HG02870 (cell line): ENCODE data around the gene MROH7.

ENCODE experiments used
- ATAC-seq: cut with Tn5 transposase; IDR thresholded peaks from one replicate; pipeline ENCODE4 v1.9.1; 2021; ENCODE audit warnings: mild to moderate bottlenecking, moderate library complexity; ENCODE audit not compliant: unreplicated experiment

MROH7 gene

GRCh38 chr1:54694771-54695170 lies 53.2 kb downstream of the MROH7 start:
- ATAC-seq = no peak

DNA sequence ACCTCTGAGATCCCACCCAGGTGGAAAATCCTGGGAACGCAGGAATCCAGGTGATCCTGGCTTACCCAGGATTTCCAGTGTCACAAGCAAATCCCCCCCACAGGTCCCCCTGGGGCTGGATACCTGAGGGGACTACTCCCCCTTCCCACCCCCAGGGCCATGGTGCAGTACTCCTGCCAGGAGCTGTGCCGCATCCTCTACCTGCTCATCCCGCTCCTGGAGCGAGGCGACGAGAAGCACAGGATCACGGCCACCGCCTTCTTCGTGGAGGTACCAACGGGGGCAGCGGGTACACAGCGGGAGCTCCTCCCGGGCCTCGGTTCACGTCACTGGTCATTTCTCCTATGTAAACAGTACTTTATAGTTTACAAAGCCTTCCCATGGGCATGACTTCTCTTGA lies 53.6 kb downstream of the MROH7 start:
- no peak for ATAC-seq

DNA sequence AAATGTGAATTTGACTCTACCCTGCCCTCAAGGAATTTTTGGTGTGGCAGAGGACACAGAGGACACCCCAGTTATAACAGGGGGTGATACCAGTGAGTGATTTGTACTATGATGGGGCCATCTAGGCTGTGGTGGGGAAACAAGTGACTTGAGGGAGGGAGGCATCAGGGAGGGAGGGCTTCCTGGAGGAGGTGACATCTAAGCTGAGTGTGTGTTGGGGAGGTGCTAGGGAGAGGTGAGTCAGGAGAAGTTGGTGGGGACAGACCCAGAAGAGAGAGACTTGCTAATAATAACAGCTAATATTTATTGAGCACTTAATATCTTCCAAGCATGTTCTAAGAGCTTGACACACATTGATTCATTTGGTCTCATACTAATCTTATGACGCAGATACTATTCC lies 54.2 kb downstream of the MROH7 start:
- no peak for ATAC-seq

DNA sequence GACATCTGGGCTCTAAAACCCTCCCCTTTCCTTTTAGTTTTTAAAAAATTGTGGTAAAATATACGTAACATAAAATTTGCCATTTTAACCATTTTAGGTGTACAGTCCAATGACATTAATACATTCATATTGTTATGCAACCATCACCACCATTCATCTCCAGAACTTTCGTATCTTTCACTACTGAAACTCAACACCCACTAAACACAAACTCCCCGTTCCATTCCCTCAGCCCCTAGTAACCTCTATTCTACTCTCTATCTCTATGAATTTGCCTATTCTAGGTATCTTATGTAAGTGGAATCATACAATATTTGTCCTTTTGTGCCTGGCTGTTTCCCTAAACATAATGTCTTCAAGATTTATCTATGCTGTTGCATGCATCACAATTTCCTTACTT lies 54.7 kb downstream of the MROH7 start:
- ATAC-seq = no peak

- no peak for ATAC-seq
Observed at GRCh38 chr1:54697896-54698295, 56.3 kb downstream of the MROH7 start.

DNA sequence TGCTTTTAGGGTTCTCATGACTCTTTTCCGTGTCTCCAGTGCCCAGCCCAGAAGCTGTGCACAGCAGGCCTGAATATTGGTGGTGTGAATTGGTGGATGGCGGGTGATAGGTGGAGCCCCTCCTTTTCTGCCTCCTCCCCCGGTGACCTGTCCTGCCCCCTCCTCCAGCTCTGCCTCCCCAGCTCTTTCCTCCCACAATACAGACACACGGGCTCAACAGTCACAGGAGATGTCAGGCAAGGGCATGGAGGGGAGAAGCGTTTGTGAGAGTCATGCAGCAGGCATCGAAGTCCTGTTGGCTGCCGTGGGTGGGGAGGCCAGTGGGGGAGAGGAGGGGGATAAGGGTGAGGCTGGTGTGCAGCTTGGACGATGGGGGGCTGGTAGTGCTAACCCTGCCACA lies 56.8 kb downstream of the MROH7 start:
- ATAC-seq = no peak

GRCh38 chr1:54699936-54700525 lies 58.4 kb downstream of the MROH7 start:
- no peak for ATAC-seq

DNA sequence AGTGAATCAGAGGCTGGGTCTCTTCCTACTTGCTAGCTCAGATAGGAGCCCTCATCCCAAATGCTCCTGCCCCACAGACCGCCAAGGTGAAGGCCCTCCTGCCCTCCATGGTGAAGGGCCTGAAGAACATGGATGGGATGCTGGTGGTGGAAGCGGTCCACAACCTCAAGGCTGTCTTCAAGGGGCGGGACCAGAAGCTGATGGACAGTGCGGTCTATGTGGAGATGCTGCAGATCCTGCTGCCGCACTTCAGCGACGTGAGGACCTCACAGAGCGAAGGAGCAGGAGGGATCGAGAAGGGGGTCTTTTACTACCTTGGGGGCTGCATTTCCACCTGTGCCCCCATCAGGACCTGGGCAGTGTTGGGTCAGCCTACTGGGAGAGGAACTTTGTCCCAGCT lies 59.5 kb downstream of the MROH7 start:
- ATAC-seq = no peak

- no peak for ATAC-seq
Observed at GRCh38 chr1:54701996-54702395, 60.4 kb downstream of the MROH7 start.

GRCh38 chr1:54703471-54703870 lies 61.9 kb downstream of the MROH7 start:
- ATAC-seq = no peak

- ATAC-seq = no peak
Observed at GRCh38 chr1:54705153-54705552, 63.6 kb downstream of the MROH7 start.

DNA sequence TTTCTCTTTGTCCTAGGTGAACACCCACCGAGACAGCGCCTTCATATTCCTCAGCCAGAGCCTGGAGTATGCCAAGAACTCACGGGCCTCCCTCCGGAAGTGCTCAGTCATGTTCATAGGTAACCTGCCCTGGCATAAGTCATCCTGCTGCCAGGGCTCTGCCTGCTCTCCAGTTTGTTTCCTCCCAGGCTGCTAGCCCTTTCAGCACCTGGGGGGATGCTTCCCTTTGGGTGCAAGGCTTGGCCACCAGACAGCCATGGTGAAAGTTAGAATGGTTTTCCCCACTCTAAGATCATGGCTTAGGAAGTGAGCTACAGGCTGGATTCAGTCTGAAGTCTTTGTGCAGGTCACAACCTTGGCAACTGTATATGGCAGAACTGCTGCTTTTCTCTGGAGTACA lies 64.8 kb downstream of the MROH7 start:
- ATAC-seq = no peak

- ATAC-seq = no peak
Observed at GRCh38 chr1:54708385-54708784, 66.8 kb downstream of the MROH7 start.

GRCh38 chr1:54709547-54710292 lies 68.1 kb downstream of the MROH7 start:
- no peak for ATAC-seq

GRCh38 chr1:54710434-54710833 lies 68.8 kb downstream of the MROH7 start:
- ATAC-seq = no peak

- ATAC-seq = no peak
Observed at GRCh38 chr1:54710841-54711240, 69.3 kb downstream of the MROH7 start.

DNA sequence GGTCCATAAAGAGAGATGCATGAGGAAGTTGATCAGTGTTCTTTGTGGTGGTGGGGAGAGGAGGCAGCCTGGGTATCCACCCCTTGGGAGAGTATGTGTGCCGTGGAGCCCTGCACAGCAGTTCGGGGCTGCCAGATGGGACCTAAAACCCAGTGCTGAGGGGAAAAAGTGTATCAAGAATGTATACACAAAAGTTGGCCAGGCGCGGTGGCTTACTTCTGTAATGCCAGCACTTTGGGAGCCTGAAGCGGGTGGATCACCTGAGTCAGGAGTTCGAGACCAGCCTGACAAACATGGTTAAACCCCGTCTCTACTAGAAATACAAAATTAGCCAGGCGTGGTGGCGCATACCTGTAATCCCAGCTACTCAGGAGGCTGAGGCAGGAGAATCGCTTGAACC lies 70.0 kb downstream of the MROH7 start:
- ATAC-seq = no peak

- no peak for ATAC-seq
Observed at GRCh38 chr1:54714881-54715492, 73.4 kb downstream of the MROH7 start.

DNA sequence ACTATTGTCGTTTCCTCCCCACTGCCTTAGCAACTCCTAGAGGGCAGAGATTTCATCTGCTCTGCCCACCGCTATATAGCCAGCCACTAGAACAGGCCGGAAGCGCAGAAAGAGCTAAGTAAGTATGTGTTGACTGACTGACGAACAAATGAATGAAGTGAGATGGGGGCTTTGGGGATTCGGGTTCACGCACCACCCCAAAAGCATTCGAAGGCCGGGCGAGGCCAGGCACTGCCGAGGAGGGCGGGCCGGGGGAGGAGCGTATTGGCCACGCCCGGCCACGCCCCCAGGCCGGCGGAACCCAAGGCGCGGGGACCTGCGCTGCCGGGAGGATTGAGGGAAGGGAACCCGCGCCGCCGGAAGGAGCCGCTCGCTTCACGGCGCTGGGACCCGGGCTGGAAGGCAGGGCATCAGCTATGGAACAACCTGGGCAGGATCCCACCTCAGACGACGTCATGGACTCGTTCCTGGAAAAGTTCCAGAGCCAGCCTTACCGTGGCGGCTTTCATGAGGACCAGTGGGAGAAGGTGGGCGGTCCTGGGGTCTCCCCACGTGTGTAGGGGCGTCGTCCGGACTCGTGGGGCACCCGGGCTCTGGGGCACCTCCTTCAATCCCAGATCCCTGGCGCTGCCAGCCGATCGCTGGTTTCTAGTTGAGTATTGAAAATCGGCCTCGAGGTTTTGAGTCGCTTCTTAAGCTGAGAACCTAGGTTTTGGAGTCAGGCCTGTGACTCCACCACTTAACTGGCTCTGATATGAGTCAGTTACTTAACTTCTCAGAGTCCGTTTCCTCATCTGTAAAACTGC lies 74.1 kb downstream of the MROH7 start, which contains the start of gene TTC4:
TSS of gene TTC4 (plus strand) at position 369 of the 806 bp plus-strand sequence. CDS start at position 417, 48 bp downstream.
- peak; percentile 90 for ATAC-seq

DNA sequence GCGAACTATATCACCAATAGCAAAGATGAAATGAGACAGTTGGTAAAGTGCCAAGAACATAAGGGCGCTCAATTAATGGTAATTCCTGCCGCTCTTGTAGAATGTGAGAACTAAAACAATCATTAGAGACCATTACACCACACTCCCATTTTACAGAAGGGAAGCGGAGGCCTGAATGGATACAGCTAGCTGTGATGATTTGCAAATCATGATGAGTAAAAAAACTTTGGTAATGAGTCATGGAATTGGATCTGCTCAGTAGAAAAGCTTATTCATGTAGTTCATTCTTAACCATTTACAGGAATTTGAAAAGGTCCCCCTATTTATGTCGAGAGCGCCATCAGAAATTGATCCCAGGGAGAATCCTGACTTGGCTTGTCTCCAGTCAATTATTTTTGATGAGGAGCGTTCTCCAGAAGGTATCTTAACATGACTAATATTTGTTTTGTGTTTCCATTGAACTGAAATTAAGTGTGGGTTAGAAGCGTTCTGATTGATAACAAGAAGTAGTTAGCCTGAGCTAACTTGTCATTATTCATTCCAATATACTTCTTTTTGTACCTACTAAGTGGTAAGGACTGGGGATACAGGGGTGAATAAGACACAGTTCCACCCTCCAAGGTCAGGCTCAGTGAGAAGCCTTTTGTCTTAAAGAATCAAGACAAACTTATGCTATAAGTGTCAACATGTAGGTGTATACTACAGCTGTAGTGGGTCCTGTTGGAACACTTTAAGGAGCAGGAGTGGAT lies 74.9 kb downstream of the MROH7 start:
- peak; percentile 3 for ATAC-seq

DNA sequence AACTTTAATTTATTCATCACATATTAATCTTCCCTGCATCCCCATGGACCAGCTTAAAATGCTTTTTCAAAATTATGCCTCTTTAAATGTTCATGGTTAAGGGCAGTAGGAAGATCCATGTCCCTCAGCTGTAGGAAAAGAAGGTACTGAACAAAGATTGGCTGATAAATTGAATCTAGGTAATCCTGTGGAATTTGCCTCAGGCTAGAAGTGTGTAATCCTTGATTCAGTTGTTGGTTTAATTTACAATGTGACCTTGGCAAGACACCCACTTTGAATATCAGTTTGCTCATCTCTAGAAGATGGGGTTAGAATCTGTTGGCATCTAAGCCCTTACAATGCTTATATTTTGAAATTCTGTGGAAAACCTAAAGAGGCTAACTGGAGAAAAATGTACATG lies 80.1 kb downstream of the MROH7 start:
- ATAC-seq = no peak
